HG03439 (cell line): ENCODE measurements around the gene SYTL2.
A peak's percentile ranks its signal among the peaks of the same experiment; 100 is the strongest.
"Not testable (repeated sequence)": the region's sequence is repeated elsewhere in the genome, so short reads cannot be mapped to it uniquely, and the experiment has no call there.

Source experiments
- ATAC-seq: cut with Tn5 transposase; IDR thresholded peaks from one replicate; pipeline ENCODE4 v1.9.1; 2021; ENCODE audit warnings: mild to moderate bottlenecking, moderate library complexity; ENCODE audit not compliant: unreplicated experiment

SYTL2 gene

DNA sequence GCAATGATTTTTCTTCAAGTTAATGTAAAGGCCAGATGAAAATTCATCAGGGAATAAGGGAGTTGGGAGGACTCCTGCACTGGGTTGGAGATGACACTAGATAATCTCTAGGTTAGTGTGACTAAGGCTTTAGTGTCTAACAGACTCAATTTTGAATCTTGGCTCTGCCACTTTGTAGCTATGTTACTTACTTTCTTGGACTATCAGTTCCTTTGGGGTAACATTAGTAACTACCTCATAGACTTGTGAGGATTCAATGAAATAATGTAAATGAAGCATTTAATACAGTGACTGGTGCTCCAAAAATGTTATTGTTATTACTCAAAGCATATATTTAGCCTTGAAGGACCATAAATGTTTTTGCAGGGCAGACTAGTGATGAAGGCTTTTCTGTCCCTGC lies 115.4 kb downstream of the SYTL2 start:
- ATAC-seq = no peak

- ATAC-seq = no peak
These were observed 116.5 kb downstream of the SYTL2 start for GRCh38 chr11:85694385-85694980.

GRCh38 chr11:85685820-85686459 lies 125.0 kb downstream of the SYTL2 start, which contains the start of gene CCDC89:
Gene CCDC89, minus strand, starts transcription at chr11:85686195. Its CDS starts 65 bp downstream, at chr11:85686130.
- ATAC-seq = no peak

GRCh38 chr11:85685125-85685819 lies 125.7 kb downstream of the SYTL2 start:
- ATAC-seq = no peak

- ATAC-seq = peak; percentile 82
These were observed 128.3 kb downstream of the SYTL2 start for GRCh38 chr11:85682330-85683305.

DNA sequence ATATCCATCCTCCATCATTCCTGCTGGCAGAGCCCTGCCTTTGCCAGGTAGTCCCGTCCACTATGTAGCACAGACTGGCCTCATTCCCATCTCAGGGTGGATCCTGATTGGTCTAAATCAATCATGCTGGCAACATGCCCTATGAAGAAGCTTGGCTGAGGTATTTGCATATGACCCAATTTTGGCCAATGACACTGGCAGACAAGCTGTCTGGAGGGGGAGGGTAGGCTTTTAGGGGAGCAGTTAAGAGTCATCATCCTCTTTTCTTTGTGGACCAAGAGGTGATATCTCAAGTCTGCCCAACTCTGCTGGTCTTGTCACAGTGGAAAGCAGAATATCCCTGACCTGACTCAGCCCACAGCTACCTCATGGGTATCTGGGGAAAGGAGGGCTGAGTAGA lies 130.0 kb downstream of the SYTL2 start:
- no peak for ATAC-seq

DNA sequence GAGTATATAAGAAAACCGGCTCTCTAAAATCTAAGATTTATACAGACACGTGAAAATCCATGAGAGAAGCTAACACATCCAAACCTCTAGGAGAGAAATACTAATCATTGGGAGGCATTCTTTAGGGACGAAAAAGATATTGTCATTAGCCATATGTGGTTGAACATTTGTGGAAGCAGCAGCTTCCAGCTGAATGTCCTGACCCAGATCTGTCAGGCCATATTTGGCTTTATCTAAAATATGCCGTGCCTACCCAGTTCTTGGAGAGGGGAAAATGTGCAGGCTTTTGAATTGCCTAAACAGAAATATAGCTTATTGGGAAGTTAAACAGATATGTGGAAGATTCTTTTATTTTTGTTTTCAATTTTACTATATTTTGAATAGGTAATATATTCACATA lies 131.4 kb downstream of the SYTL2 start:
- ATAC-seq = no peak

DNA sequence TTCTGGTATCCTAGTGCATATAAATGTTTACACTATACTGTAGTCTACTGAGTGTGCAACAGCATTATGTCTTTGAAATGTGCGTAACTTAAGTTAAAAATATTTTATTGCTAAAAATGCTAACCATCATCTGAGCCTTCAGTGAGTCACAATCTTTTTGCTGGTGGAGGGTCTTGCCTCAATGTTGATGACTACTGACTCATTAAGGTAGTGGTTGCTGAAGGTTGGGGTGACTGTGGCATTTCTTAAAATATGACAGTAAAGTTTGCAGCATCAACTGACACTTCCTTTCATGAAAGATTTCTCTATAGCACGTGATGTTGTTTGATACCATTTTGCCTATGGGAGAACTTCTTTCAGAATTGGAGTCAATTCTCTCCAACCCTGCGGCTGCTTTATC lies 137.5 kb downstream of the SYTL2 start:
- no peak for ATAC-seq

- ATAC-seq = no peak
These were observed 138.6 kb downstream of the SYTL2 start for GRCh38 chr11:85672105-85672902.

DNA sequence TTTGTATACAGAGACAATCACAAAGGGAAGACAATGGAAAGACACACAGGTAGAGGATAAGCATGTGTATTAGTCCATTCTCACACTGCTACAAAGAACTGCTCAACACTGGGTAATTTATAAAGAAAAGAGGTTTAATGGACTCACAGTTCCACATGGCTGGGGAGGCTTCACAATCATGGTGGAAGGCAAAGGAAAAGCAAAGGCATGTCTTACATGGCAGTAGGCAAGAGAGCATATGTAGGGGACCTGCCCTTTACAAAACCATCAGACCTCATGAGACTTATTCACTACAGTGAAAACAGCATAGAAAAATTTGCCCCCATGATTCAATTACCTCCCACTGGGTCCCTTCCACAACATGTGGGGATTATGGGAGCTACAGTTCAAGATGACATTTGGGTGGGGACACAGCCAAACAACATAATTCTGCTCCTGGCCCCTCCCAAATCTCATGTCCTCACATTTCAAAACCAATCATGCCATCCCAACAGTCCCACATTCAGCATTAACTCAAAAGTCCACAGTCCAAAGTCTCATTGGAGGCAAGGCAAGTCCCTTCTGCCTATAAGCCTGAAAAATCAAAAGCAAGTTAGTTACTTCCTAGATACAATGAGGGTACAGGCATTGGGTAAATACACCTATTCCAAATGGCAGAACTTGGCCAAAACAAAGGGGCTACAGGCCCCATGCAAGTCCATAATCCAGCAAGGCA lies 139.8 kb downstream of the SYTL2 start:
- ATAC-seq = not testable (repeated sequence)

GRCh38 chr11:85668157-85668556 lies 142.8 kb downstream of the SYTL2 start:
- ATAC-seq = no peak

DNA sequence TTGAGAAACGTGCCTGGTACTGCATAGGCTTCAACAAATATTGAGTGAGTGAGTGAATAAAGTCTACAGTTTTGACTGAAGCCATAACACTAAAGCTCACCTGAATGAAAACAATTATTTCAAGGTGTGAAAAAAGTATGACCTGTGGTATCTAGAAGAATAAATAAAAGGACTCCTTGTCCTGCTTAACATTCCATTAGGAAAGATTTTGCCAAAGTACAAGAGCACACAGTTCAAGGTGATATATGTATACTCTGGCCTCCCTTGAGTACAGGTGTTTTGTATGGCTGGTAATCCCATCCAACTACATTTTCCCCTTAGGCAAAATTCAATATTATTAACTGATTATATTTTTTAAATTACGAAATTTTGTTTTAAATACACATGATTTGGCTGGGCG lies 144.3 kb downstream of the SYTL2 start:
- ATAC-seq = no peak

GRCh38 chr11:85665733-85666132 lies 145.2 kb downstream of the SYTL2 start:
- no peak for ATAC-seq

- peak; percentile 94 for ATAC-seq
These were observed 146.1 kb downstream of the SYTL2 start, which contains the start of gene CREBZF for GRCh38 chr11:85664615-85665481. Gene CREBZF, minus strand, starts transcription at chr11:85665129. Its CDS starts 254 bp downstream, at chr11:85664875.

DNA sequence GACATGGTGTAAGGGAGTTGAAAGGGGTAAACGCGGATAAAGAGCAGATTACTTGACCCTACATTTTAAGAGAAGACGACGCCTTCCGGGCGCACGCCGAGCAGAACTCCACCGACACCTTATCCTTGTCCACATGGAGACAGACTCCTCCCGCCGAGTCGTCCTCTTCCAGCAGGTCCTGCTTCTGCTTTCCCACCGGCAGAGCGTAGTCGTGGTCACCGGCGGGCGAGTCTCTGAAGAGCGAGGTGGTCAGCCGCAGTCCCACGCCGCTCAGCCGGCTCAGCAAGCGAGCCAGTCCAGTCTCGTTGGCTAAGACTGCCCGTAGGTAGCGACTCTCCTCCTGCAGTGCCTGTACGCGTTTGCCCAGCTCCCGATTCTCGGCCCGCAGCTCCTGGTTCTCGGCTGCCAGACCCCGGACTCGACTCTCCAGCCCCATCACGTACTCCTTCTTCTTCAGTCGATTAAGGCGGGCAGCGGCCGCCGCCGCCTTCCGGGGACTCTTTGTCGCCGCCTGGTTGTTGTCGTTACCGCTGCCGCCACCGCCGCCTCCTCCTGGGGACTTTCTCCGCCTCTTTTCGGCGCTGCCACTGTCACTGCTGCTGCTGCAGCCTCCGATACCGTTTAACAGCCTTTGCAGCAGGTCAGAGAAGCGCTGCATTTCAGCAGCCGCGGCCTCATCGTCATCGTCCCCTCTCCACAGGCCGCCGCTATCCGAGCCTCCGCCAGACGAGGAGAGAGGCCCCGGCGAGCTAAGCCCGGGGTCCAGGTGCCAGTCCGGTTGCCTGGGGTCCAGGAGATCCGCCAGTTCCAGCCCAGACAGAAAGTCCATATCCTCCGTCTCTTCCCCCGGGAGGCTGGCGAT lies 147.0 kb downstream of the SYTL2 start:
- peak; percentile 76 for ATAC-seq

DNA sequence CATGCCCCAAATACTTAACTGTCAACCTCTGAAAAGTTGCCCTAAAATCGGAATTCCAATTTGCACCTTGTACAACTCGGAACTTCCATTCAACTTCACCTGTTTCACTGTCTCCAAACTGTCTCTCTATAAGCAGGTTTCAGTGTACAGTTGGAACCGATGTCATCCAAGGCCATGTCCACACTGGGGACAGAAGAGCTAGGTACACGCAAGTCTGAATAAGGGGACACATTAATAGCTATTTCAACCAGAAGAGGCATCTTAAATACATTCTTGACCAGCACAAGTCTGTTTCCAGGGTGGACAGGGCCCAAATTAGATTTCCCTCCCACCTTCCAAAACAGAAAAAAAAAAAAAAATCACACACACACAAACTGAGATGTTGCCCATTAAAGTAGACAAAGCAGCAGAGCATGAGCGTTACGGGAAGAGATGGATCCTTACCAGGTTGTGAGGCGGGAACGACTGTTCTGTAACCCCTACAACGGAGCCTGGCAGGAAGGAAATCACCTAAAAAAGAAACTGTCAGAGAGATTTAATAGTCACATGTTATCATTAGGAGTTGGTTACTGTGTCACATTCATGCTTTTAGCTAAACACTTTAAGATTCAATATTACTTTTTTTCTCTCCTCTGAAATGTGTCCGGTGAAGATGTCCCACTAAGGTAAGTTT lies 147.7 kb downstream of the SYTL2 start:
- ATAC-seq = no peak
